Jurkat, Clone E6-1 (cell line): ENCODE measurements around the gene SLC6A12.
"Not testable (repeated sequence)": the region's sequence is repeated elsewhere in the genome, so short reads cannot be mapped to it uniquely, and the experiment has no call there.

Experiments used
- DNase-seq: peaks from one replicate; pipeline ENCODE4 v3.0.0-alpha.2; 2011; ENCODE audit warnings: low read depth, low spot score
- H3K4me3 ChIP-seq: 2 replicates; pipeline ENCODE4 v1.5.1; 2011; ENCODE audit warnings: mild to moderate bottlenecking, low read length, control low read depth, moderate library complexity

The SLC6A12 gene

DNA sequence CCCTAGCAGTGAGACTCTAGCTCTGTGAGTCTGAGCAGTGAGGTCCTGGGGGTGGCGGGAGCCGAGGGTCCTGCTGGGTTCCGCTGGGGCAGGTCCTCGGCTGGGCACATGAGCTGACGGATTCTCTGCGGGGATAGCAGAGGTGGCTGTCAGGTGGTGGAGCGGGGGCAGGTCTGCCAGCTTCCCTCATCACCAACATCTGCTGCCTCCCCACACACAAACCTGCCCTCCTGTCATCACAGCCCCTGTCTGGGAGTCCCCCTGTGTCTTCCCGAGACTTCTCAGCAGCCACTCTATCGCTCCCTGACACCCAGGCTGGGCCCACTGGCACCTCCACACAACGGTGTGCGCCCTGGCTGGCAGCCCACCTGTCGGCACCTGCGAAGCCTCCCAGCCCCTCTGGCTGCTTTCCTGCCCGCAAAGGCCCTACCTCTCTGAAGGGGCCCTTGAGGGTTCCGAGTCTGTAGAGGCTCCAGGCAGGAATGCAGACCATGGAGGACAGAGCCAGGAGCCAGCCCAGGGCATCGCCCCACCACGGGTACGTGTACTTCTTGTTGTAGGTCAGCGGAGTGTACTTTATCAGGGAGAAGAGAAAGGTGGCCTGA, 7.1 kb upstream of the SLC6A12 start:
- no peak overlapping the region for H3K4me3 ChIP-seq
- DNase-seq = no peak

DNA sequence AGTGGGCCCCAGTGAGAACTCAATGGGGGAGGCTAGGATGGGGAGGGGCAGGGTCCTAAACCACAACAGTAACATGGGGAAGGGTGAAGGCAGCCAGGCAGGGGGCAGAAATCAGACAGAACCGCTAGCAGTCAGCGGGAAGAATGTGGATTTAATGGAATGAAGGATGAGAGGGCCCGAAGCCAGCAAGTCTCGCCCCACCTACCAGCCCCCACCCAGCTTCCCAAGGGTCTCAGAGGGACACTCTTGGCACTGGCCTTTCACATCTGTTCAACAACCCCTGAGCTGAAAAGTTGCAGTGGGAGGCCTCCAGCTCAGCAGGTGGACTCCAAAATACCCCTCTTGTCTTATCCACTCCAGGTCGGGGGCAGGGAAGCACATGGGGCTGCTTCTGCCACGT, 6.5 kb upstream of the SLC6A12 start:
- DNase-seq = no peak
- H3K4me3 ChIP-seq = no peak overlapping the region

DNA sequence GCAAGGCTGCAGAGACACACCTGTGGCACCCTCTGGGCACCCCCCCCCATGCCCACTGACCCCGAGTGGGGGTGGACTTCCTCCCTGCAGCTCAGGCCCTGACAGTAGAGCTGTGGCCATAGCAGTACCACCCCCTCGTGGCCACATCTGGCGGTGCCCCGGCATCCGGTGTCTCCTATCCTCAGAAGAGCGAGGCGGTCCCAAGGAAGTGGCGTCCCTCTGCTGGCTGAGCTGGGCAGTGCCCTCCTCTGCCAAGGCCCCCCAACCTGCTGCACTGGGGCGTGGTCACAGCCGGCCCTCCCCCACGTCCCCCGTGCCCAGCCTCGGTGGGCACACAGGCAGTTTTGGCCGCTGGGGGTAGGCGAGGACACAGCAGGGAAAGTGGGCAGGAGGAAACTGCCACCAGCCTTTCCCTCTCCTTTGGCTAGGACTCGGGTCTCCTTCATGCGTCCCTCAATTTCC, 6.0 kb upstream of the SLC6A12 start:
- H3K4me3 ChIP-seq = no peak overlapping the region
- DNase-seq = peak; percentile 79

DNA sequence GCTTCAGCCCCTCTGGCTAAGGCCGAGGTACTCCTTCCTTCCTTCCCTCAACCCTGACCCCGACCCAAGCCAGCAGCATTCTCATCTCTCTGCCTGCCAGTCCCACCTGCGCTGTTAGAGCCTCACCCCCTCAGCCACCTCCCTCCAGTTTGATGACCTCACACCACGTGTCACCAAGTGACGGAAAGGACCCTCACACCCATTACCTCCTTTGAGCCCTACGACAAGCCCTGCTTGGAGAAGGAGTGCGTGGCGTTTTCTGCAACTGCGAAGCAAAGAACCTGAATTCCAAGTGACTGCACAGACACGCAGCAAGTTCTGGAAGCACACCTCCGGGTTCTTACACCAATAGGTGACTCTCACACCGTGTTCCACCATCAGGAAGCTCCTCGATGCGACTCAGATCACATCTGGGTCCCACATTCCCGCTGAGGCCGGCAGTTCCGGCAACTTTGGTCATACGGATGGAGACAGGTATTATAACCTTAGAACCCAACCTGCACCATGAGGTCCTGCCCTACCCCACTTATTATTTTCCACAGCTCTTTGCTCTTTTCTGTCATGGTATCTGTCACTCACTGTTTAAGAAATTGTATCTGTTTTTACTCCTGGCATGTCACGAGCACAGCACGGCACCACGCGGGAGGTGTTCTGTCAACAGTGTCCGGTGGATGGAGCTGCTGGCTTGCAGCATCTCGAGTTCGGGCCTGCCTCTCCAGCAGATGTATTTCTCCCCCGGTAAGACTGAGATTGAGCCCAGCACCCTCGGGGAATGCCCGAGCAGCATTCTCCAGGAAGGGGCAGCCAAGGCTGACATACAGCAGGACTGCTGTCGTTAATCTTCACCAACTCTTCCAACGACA, 5.0 kb upstream of the SLC6A12 start:
- no peak overlapping the region for H3K4me3 ChIP-seq
- no peak for DNase-seq

DNA sequence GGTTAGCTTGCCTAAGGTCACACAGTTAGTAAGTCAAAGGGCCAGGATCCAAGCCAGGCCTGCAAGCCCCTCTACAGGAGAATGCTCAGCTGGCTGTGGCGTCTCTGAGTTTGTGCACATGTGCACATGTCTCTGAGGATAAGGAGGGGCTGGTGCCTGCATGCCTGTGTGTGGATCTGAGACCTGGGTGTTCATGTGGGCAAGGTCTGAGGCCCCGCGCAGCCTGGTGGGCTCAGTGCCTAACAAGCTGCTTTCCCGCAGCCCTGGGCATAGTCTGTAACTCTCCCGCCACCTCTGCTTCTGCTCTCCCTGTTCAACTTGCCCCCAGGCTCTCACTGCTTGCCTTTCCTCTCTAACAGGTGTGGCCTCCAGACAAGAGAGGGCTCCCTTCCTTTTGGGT, 4.3 kb upstream of the SLC6A12 start:
- no peak overlapping the region for H3K4me3 ChIP-seq
- no peak for DNase-seq

DNA sequence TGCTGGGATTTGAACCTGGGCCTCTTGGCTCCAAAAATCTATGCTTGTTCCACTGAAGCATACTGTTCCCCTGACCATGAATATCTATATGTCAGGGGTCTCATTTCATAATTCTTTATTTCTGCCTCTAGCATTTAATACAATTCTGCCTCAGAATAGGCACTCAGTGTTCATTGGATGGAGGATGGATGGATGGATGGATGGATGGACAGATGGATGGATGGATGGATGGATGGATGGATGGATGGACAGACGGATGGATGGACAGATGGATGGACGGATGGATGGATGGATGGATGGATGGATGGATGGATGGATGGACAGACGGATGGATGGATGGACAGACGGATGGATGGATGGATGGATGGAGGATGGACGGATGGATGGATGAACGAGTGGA, 3.1 kb upstream of the SLC6A12 start:
- not testable (repeated sequence) for DNase-seq, H3K4me3 ChIP-seq

DNA sequence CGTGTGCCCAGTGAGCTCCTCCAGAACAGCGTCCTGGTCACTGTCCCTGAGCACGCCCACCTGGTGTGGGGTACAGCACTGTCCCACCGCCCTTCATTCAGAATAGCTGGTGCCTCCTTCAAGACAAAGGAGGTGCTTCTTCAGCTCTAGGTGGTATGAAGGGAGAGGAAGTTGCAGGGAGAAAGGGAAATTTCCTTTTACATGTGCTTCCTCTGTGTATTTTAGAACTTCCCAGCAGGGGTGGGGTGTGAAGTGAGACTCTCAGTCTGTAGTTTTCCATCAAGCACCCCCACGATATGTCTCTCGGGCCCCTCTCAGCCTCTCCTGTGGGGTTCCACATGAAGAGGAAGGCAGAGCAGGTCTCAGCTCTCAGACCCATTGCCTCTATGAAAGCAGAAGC, 1.2 kb upstream of the SLC6A12 start:
- no peak for DNase-seq
- no peak overlapping the region for H3K4me3 ChIP-seq

DNA sequence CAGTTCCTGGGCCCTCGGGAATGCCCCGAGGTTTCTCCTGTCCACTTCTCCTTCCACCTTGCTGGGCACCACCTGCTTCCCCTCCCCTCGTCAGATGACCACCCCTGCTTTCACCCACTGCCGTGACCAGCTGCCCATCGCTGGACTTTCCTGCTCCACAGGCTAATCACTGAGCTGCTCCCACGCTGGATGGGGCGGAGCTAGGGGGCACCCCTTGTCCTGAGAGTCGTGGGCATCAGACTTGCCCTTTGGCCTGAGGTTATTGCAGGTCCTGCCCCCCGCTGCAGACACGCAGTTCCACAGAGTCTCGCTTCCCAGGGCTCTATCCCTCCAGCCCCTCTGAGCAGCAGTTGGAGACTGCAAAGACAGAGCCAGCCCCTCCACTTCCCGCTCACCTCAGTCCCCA, 427 bp downstream of the SLC6A12 start:
- H3K4me3 ChIP-seq = no peak overlapping the region
- no peak for DNase-seq

DNA sequence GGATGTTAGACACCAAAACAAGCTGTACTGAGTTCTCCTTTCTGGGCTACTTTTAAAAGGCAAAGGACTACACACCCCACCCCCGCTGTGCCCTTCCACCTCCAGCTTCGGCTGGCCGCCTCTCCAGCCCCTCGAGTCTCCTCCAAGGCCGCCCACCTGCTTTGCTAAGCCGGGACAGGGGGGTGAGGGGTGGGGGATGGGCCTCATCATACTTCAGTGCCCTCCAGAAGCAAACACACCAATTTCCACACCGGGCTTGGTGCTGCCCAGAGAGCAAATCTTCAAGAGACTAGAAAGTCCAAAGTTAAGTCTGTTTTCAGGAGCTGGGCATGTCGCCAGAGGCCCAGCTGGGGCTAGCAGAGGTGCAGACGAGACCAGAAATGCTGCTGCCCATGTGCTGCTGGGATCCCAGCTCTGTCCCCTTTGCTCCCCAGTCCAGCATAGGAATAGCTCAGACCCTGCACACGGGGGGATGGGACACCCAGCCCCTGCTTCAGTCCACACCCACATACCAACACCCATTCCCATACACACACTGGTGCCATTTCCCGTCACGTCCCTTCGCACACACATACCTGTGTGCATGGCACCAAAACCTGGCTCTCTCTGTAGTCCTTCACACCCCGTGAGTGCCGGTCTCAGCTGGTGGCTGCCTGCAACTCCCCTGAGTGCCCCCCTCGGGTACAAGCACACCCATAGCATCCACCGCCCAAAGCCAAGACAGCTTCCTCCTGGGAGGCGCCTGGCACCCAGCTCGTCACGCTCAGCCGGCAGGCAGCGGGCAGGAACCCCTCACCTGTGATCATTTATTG, 1.0 kb downstream of the SLC6A12 start:
- no peak for DNase-seq
- no peak overlapping the region for H3K4me3 ChIP-seq

DNA sequence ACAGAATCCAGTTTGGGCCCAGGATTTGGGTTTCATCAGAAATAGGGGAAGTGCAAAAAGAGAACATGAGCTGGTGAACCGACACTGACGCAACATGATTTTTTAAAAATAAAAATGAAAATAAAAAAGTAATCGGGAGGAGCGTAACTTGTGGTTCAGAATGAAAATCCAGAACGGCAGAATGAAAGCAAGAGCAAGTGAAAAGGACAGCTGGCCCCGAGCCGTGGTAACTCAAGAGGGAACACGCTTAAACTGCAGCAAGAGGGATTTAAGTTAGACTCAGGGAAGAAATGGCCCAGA, 1.6 kb downstream of the SLC6A12 start:
- no peak overlapping the region for H3K4me3 ChIP-seq
- DNase-seq = no peak

DNA sequence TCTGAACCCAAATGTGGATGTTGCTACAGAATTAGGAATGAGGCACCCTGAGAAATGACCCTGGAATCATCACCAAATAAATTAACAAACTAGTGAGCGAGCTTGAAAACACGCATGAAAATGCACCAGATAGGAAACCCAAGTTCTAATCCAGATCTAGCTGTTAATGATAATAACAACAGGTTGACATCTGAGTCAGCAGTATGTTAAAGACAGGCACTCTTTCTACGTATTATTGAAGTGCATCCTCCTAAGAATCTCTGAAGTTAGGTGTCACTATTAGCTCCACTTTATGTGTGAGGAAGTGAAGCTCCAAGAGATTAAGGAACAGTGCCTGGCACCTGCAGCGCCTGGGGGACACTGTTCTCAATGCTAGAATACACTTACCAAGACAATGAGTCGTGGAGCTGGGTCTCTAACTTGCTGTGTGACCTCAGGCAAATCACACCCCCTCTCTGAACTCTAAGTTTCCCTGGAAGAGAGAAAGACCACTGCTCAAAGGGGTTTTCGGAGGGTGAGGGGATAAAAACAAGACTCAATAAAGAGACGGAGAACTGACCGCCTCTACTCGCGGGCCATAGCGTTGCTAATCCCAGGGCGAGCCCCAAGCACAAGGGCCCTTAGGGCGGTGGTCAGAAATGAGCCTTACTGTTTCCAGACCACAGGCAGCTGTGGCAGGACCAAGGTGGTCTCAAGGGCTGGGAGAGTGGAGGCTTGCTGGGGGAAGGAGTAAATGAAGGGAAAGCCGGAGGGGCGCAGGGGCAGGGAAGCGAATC, 2.1 kb downstream of the SLC6A12 start:
- H3K4me3 ChIP-seq = no peak overlapping the region
- no peak for DNase-seq

DNA sequence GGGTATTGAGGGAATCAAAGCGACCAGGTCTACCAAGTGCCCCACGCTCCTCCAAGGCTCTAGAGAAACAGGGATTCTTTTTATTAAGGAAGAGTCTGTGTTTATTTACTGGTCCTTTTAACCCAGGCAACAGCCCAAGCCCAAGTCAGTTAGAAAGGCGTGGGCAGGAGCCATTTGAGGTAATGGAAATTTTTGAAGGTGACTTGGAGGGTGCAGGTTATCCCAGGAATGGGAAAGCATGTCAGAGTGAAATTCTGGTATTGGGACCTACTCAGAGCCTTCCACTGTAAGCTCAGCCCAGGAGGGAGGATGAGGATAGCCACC, 2.9 kb downstream of the SLC6A12 start:
- no peak overlapping the region for H3K4me3 ChIP-seq
- no peak for DNase-seq

DNA sequence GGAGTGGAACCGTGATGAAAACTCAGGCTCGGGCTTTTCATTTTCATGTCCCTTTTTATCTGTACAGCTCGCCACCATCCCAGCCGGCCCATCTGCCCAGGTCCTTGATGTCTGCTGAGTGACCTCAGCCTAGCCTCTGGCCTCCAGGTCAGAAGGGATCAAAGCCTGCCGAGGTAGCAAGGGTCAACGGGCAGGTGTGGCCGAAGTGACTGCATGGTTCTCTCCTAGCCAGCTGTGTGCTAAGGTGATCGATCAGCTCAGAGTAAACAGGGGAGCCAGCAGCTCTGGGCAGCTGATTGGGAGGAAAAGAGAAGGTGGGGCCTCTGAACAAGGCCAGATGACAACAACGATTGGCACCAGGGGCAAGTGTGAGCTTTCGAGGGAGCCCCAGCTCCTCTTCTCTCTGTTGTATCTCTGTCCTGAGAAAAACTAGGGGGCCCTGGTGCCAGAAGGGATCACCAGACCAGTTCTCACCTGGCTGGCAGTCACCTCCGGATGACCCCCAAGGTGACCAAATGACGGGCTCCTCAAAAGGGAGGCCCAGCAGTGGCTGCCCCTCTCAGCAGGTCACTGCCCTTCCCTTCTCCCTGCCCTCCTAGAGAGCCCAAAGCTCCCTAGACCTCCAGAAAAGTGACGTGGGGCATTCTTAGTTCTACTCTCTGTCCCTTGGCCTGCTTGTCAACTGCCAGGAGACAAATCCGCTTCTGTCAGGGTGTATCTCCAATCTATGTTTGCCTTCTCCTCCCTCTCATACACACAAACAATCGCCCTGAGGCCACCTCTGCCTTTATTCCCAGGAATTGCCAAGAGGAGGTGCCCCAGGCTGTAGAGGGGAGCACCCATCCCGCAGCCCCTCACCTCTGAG, 3.4 kb downstream of the SLC6A12 start:
- H3K4me3 ChIP-seq = no peak overlapping the region
- DNase-seq = no peak

DNA sequence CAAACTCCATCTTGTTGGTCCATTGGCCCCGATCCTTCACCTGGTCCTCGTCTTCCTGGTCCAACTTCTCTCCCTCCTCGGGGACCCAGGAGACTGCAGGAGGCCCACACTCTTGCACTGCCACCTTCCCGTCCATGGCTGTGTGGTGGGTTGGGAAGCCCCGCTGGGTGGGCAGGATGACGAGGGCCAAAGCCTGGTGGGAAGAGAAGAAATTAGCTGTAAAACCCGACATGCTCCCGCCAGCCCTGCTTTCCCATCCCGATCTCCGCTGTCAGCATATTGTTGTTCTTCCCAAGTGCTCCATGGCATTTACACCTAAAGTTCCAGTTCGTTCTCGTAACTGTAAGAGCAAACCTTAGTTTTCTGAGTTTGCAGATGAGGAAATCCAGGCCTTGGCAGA, 4.1 kb downstream of the SLC6A12 start:
- H3K4me3 ChIP-seq = no peak overlapping the region
- no peak for DNase-seq

DNA sequence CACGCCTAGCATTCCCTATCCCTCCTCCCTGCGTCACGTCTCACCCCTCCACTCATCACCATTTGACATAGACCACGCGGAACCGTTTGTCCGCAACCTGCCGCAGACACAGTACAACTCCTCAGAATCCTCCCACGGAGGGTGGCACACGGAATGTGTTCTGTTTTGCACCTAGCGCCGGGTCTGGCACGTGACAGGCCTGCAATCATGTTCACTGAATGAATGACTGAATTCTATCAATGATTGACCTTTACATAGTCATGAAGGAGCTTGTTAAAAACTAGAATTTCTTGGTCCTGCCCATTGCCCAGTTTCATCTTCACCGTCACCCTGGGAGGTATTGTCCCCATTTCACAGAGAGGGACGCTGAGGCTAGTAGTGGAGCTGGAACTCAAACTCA, 4.7 kb downstream of the SLC6A12 start:
- no peak for DNase-seq
- no peak overlapping the region for H3K4me3 ChIP-seq

DNA sequence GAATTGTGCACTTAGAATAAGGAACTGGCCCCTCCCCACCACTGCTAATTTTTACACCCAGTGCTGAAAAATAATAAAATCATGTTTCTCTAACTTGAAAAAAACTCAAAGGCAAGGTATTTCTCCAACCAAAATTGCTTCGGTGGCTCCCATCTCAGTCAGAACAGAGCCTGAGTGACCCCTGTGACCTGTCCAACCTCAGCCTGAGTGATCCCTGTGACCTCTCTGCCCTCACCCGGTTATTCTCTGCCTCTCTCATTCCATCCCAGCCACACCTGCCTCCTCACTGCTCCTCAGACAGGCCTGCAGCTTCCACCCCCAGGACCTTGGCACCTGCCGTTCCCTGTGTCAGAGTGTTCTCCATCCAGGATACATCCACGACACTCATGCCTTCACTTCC, 5.1 kb downstream of the SLC6A12 start:
- DNase-seq = no peak
- no peak overlapping the region for H3K4me3 ChIP-seq

DNA sequence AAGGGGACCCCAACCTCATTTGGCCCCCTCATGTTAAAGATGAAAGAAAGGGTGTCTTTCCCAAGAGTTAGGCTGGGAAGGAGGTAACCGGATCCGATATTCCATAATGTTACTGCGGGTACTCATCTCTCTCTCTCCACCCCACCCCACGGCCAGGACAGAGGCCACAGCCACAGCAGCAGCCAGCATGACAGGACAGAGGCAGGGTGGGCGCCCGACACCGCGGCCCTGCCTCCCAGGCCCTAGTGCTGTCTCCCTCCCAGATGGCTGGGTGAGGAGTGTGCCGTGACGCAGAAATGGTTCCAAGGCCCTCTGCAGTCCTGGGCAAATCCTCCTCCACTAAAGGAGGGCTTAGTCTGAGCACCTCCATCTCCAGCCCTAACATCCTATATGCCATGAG, 6.2 kb downstream of the SLC6A12 start:
- no peak for DNase-seq
- no peak overlapping the region for H3K4me3 ChIP-seq

DNA sequence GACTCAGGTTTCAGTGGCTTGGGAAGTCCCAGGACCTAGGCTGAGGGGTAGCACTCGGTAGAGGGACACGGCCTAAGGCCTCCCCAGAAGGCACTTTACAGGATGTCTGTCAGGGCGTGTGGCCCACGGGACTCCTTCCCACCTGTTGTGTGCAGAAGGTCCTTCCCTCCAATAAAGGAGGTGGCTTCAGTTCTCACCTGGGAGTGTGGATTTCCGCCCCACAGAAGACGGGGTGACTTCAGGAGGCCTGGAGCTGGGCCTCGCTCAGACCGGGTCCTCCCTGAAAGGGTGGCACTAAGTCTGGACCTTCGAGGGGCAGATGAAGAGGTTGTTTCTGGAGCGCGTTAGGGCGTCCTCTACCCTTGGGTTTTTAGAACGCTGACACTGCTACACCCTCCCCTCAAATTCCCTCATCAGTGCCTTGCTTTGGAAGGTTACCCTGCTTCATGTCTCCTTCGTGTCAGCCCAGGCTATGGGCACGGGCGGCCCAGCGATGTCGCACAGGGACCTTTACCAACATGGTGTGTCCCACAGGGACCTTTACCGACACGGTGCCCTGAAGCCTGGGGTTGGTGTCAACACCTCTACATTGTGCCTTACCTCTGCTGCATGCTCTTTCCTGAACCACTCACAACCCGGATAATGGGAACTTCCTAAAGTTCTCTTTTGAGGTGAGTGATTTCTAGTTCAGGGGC, 7.1 kb downstream of the SLC6A12 start:
- DNase-seq = no peak
- no peak overlapping the region for H3K4me3 ChIP-seq
